SU-DHL-6 (cell line): ENCODE results near the gene ECE2.

Experiments used
- H2AFZ ChIP-seq: fragments of 200-600 bp; sonication (generic); 2 replicates; pipeline ENCODE4 v1.6.1; 2014; ENCODE audit warnings: low read depth, mild to moderate bottlenecking, moderate library complexity, mixed read lengths, antibody characterized with exemption, low read length; ENCODE audit not compliant: severe bottlenecking
- H3F3A ChIP-seq: fragments of 200-600 bp; shearing (Covaris generic); 2 replicates; pipeline ENCODE4 v1.6.0; 2016; ENCODE audit warnings: antibody characterized with exemption, mild to moderate bottlenecking; ENCODE audit not compliant: insufficient read depth
- H3K27ac ChIP-seq: fragments of 200-600 bp; sonication (generic); 2 replicates; pipeline ENCODE4 v1.5.1; 2016; ENCODE audit warnings: low read depth, mild to moderate bottlenecking, low read length, moderate library complexity, mixed read lengths
- H3K27me3 ChIP-seq: fragments of 200-600 bp; sonication (generic), shearing (Covaris generic); 2 replicates; pipeline ENCODE4 v1.6.0; 2014; ENCODE audit warnings: mild to moderate bottlenecking, low read length
- H3K36me3 ChIP-seq: fragments of 200-600 bp; sonication (generic); 2 replicates; pipeline ENCODE4 v1.6.1; 2014; ENCODE audit warnings: mild to moderate bottlenecking, low read length, mixed read lengths
- H3K4me2 ChIP-seq: fragments of 300-600, 200-600 bp; shearing (Covaris generic), sonication (generic); 2 replicates; pipeline ENCODE4 v1.6.0; 2014; ENCODE audit warnings: low read length, low read depth, mild to moderate bottlenecking; ENCODE audit not compliant: poor library complexity, severe bottlenecking
- H3K4me3 ChIP-seq: fragments of 200-600 bp; sonication (generic); 2 replicates; pipeline ENCODE4 v1.5.1; 2014; ENCODE audit warnings: antibody characterized with exemption, low read length, mild to moderate bottlenecking, mixed read lengths; ENCODE audit not compliant: insufficient read depth, poor library complexity, severe bottlenecking
- H3K79me2 ChIP-seq: fragments of 200-600 bp; sonication (generic); 2 replicates; pipeline ENCODE4 v1.6.1; 2014; ENCODE audit warnings: mild to moderate bottlenecking, low read length, moderate library complexity; ENCODE audit not compliant: insufficient read depth
- H3K9ac ChIP-seq: fragments of 200-600 bp; sonication (generic); 2 replicates; pipeline ENCODE4 v1.7.0; 2014; ENCODE audit warnings: mild to moderate bottlenecking, low read length
- H3K9me2 ChIP-seq: fragments of 200-600 bp; sonication (generic); replicated peaks from 2 replicates; pipeline ENCODE4 v1.6.1; 2014; ENCODE audit warnings: low read length; ENCODE audit not compliant: insufficient read depth
- H3K9me3 ChIP-seq: fragments of 200-600 bp; sonication (generic); 2 replicates; pipeline ENCODE4 v1.6.1; 2014; ENCODE audit warnings: low read length, mixed read lengths; ENCODE audit not compliant: insufficient read depth
- H4K20me1 ChIP-seq: fragments of 200-600 bp; sonication (generic); 2 replicates; pipeline ENCODE4 v1.6.1; 2014; ENCODE audit warnings: low read depth, mild to moderate bottlenecking, antibody characterized with exemption, low read length, moderate library complexity, mixed read lengths
- CTCF ChIP-seq: fragments of 200-600 bp; sonication (generic); IDR thresholded peaks from one replicate; pipeline ENCODE4 v1.5.1; 2017; ENCODE audit warnings: antibody characterized with exemption, mild to moderate bottlenecking, low read length, moderate library complexity; ENCODE audit not compliant: insufficient read depth, poor library complexity, severe bottlenecking
- EZH2phosphoT487 ChIP-seq: fragments of 200-600 bp; sonication (generic), shearing (Covaris generic); conservative IDR thresholded peaks from 2 replicates; pipeline ENCODE4 v1.6.1; 2018; ENCODE audit warnings: mild to moderate bottlenecking, antibody characterized with exemption, low read length, moderate library complexity, mixed read lengths

Gene ECE2

GRCh38 chr3:184320104-184320445 lies 44.3 kb downstream of the ECE2 start:
- H3K4me3 ChIP-seq: no peak overlapping the region
- H2AFZ ChIP-seq: no peak overlapping the region
- H4K20me1 ChIP-seq: peaks cover 12% of the 10 kb centered on the region; the same call in 1 of the 2 replicates
- no peaks in the 10 kb centered on the region for H3F3A ChIP-seq
- H3K9ac ChIP-seq: no peak overlapping the region
- TF ChIP-seq CTCF: no peak
- H3K4me2 ChIP-seq: no peak overlapping the region
- H3K9me2 ChIP-seq: no peaks in the 10 kb centered on the region
- no peak overlapping the region for H3K27ac ChIP-seq
- peaks cover 59% of the 10 kb centered on the region for H3K79me2 ChIP-seq
- no peaks in the 10 kb centered on the region for H3K9me3 ChIP-seq
- peaks cover 23% of the 10 kb centered on the region for H3K36me3 ChIP-seq
- H3K27me3 ChIP-seq: no peaks in the 10 kb centered on the region

- no peak for TF ChIP-seq CTCF
- peaks cover 8% of the 10 kb centered on the region; the same call in 1 of the 2 replicates for H4K20me1 ChIP-seq
Measured at GRCh38 chr3:184321666-184322065, 45.8 kb downstream of the ECE2 start.

GRCh38 chr3:184322731-184323487 lies 47.1 kb downstream of the ECE2 start:
- Histone ChIP-seq H3K36me3 (peaks cover 39% of the 10 kb centered on the region), H3K9me2 (no peaks in the 10 kb centered on the region), H3F3A (no peaks in the 10 kb centered on the region), H2AFZ (no peak overlapping the region), H3K9me3 (no peaks in the 10 kb centered on the region), H3K79me2 (peaks cover 31% of the 10 kb centered on the region), H3K4me2 (no peak overlapping the region), H3K27me3 (no peaks in the 10 kb centered on the region), H3K9ac (no peak overlapping the region), H3K4me3 (no peak overlapping the region), H4K20me1 (0 out of 2 replicates have a peak, but pooled peaks cover 4% of the 10 kb centered on the region), H3K27ac (no peak overlapping the region)
- TF ChIP-seq CTCF: no peak
- TF ChIP-seq EZH2phosphoT487: no peak

More at GRCh38 chr3:184321666-184322065, 45.8 kb downstream of the ECE2 start:
- H3K4me2 ChIP-seq: no peak overlapping the region
- no peak overlapping the region for H3K27ac ChIP-seq
- no peak overlapping the region for H3K4me3 ChIP-seq
- H3K9ac ChIP-seq: no peak overlapping the region
- H3F3A ChIP-seq: no peaks in the 10 kb centered on the region
- H3K9me3 ChIP-seq: no peaks in the 10 kb centered on the region
- H3K9me2 ChIP-seq: no peaks in the 10 kb centered on the region
- H3K36me3 ChIP-seq: peaks cover 35% of the 10 kb centered on the region
- H3K79me2 ChIP-seq: peaks cover 43% of the 10 kb centered on the region
- H3K27me3 ChIP-seq: no peaks in the 10 kb centered on the region
- H2AFZ ChIP-seq: no peak overlapping the region
